Heart left ventricle (tissue), 16 donors: ENCODE results near the gene GBA3. TPM values are rescaled to one million over a fixed set of nuclear protein-coding genes. Genes with fewer than 3 reads are reported as not detected.

ENCODE experiments used
- ATAC-seq, 4 donors: fragments of 200-7000 bp; cut with Tn5 transposase; one replicate each; pipeline ENCODE4 v1.9.1; 2020 to 2022; ENCODE audit warnings: moderate library complexity in 4 of 4, mild to moderate bottlenecking in 3 of 4, moderate number of reproducible peaks in 1 of 4
- DNase-seq, 5 donors: peaks; one replicate each; pipeline ENCODE4 v3.0.0-alpha.2; 2020
- H3K27ac ChIP-seq, 12 donors: fragments of 200-600 bp; sonication (generic) in 4 of 12; one replicate each; pipeline versions ENCODE4 v1.5.0 to v1.8.0; 2016 to 2022; ENCODE audit warnings: mild to moderate bottlenecking in 2 of 12
- H3K27me3 ChIP-seq, 9 donors: fragments of 200-600 bp; sonication (generic) in 2 of 9; one replicate each; pipeline versions ENCODE4 v1.5.1 to v1.8.0; 2016 to 2022; ENCODE audit warnings: mild to moderate bottlenecking in 3 of 9
- H3K36me3 ChIP-seq, 9 donors: fragments of 200-600 bp; sonication (generic) in 2 of 9; one replicate each; pipeline versions ENCODE4 v1.5.0 to v1.8.0; 2018 to 2022; ENCODE audit warnings: mild to moderate bottlenecking in 2 of 9
- H3K4me1 ChIP-seq, 12 donors: fragments of 200-600 bp; sonication (generic) in 4 of 12; one replicate each; pipeline versions ENCODE4 v1.5.0 to v1.8.0; 2016 to 2022; ENCODE audit warnings: mild to moderate bottlenecking in 3 of 12
- H3K4me3 ChIP-seq, 12 donors: fragments of 200-600 bp; sonication (generic) in 4 of 12; one replicate each; pipeline versions ENCODE4 v1.5.0 to v1.8.0; 2017 to 2022; ENCODE audit warnings: mild to moderate bottlenecking in 9 of 12, moderate library complexity in 4 of 12
- H3K9me3 ChIP-seq, 12 donors: fragments of 200-600 bp; sonication (generic) in 4 of 12; one replicate each; pipeline versions ENCODE4 v1.5.0 to v1.8.0; 2016 to 2022; ENCODE audit warnings: mild to moderate bottlenecking in 1 of 12
- CTCF ChIP-seq, 12 donors: fragments of 200-600 bp; sonication (generic) in 4 of 12; IDR thresholded peaks; one replicate each; pipeline versions ENCODE4 v1.5.0 to v1.8.0; 2018 to 2022; ENCODE audit warnings: antibody characterized with exemption in 12 of 12, mild to moderate bottlenecking in 5 of 12
- POLR2A ChIP-seq, 2 donors: fragments of 450-650 bp; IDR thresholded peaks; one replicate each; pipeline ENCODE4 v1.6.1; 2017; ENCODE audit warnings: antibody characterized with exemption in 2 of 2, mild to moderate bottlenecking in 2 of 2, moderate library complexity in 2 of 2
- WGBS, 4 donors: extraction: QIAGEN DNeasy Blood & Tissue Kit in 2 of 4; methylation state at CpG; one replicate each; pipeline versions ENCODE4 v1.1.5 to v1.1.7; 2013 to 2018; 5-methylcytosine and 5-hydroxymethylcytosine counted together
- intact Hi-C, 10 donors: fragments of 100-400 bp; cut with DNase I; formaldehyde crosslinking; loops; one replicate each; pipeline versions ENCODE4 v1.11.1 to v1.14.2; 2022
- polyA plus RNA-seq, 2 donors: library from polyadenylated mRNA; stranded (reverse); fragments of 200-250 nt; gene quantifications; one replicate each; pipeline ENCODE4 v1.2.3, GENCODE V29; 2013
- total RNA-seq, 9 donors: library from RNA; depleted of rRNA in 2 of 9; stranded (reverse); fragments of >200 nt in 2 of 9; fragmentation: NEBNext Ultra II Directional in 3 of 9; extraction: Animal tissue kit (Norgen Biotek cat#: 25700) in 3 of 9; gene quantifications; one replicate each; pipeline versions ENCODE4 v1.1.0 to v1.2.4, GENCODE V29; 2016 to 2023
- donor health status: ischemic (EF 13 %, LVEDD 7.1; RV severe dilation, severe dysfunction).
- donor health status: healthy with polysubstance abuse.
- donor health status: DM: no; HTN: yes; CAD: no.
- donor health status: DM: no; HTN: no; CAD: no.
- donor health status: ischemic (EF 25% LVEDD 6.9; RV normal size, moderate dysfunction).
- donor health status: ischemic (EF 25% LVEDD 5.7; RV mildly dilated, moderate dysfunction).
- donor health status: healthy.
- donor health status: DM: yes; HTN: yes; CAD: no.
- donor health status: ischemic (EF 35%, LVEDD 5.7; RV mildly dilated, moderate dysfunction).
- donor health status: nonischemic (EF 11% LVEDD 7.7; RV severe dilation, severe dysfunction).
- donor health status: DM: yes; HTN: yes; CAD: no.
- donor health status: PGD.
- donor health status: ischemic (EF 29% LVEDD 5.4; RV normal size, mild dysfunction).
- donor health status: nonischemic (EF 23%, LVEDD 6.1; RV moderate dilation, normal function).

GBA3 gene
- total and polyA plus RNA-seq, 11 donors: 0.16 TPM; not detected in 10

- intact Hi-C loops: no loop called here
- Histone ChIP-seq H3K4me1 (no peaks in the 10 kb centered on the region), H3K27ac (no peak overlapping the region), H3K27me3 (peaks cover 0 to 5% (median 0%) of the 10 kb centered on the region in 9 donors), H3K4me3 (no peak overlapping the region), H3K36me3 (no peaks in the 10 kb centered on the region), H3K9me3 (no peaks in the 10 kb centered on the region)
- DNase-seq (no peak), ATAC-seq (no peak)
- WGBS, 4 donors: 38 to 55% (median 43%) methylated on average over 3 of the region's 3 CpGs
- TF ChIP-seq CTCF (IDR thresholded peaks at IDR 0.05) (no peak), POLR2A (IDR thresholded peaks at IDR 0.05) (no peak)
Observed at GRCh38 chr4:22695917-22696316, 3.2 kb downstream of the GBA3 start.

GRCh38 chr4:22703912-22704311 is 11.2 kb downstream of the GBA3 start:
- intact Hi-C loops: no loop called here
- no peak overlapping the region for H3K4me3 ChIP-seq
- TF ChIP-seq POLR2A (IDR thresholded peaks at IDR 0.05): no peak
- TF ChIP-seq CTCF (IDR thresholded peaks at IDR 0.05): no peak

GRCh38 chr4:22707390-22707789 is 14.7 kb downstream of the GBA3 start:
- DNase-seq: no peak
- no peak overlapping the region for H3K27ac ChIP-seq
- H3K4me3 ChIP-seq: no peak overlapping the region
- no peaks in the 10 kb centered on the region for H3K27me3 ChIP-seq
- H3K9me3 ChIP-seq: no peaks in the 10 kb centered on the region
- H3K36me3 ChIP-seq: no peaks in the 10 kb centered on the region
- no peaks in the 10 kb centered on the region for H3K4me1 ChIP-seq
- WGBS, 4 donors: 67 to 91% (median 86%) methylated on average over 1 of the region's 1 CpG
- intact Hi-C loops: no loop called here
- ATAC-seq: no peak
- TF ChIP-seq CTCF (IDR thresholded peaks at IDR 0.05): no peak
- TF ChIP-seq POLR2A (IDR thresholded peaks at IDR 0.05): no peak

More at GRCh38 chr4:22703912-22704311, 11.2 kb downstream of the GBA3 start:
- DNase-seq: no peak
- Histone ChIP-seq H3K36me3 (no peaks in the 10 kb centered on the region), H3K27ac (no peak overlapping the region), H3K9me3 (peaks cover 0 to 5% (median 0%) of the 10 kb centered on the region in 12 donors), H3K4me1 (no peaks in the 10 kb centered on the region), H3K27me3 (no peaks in the 10 kb centered on the region)
- 51 to 83% (median 68%) methylated on average over 6 of the region's 6 CpGs for WGBS, 4 donors
- ATAC-seq: no peak

GRCh38 chr4:22708961-22709360 is 16.2 kb downstream of the GBA3 start:
- no peaks in the 10 kb centered on the region for H3K27me3 ChIP-seq

More at GRCh38 chr4:22708961-22709360, 16.2 kb downstream of the GBA3 start:
- 77 to 87% (median 78%) methylated on average over 3 of the region's 3 CpGs for WGBS, 4 donors
- Histone ChIP-seq H3K9me3 (no peaks in the 10 kb centered on the region), H3K36me3 (no peaks in the 10 kb centered on the region), H3K4me3 (no peak overlapping the region), H3K27ac (no peak overlapping the region), H3K4me1 (no peaks in the 10 kb centered on the region)
- DNase-seq (no peak), ATAC-seq (no peak)
- intact Hi-C loops: no loop called here
- TF ChIP-seq POLR2A (IDR thresholded peaks at IDR 0.05) (no peak), CTCF (IDR thresholded peaks at IDR 0.05) (no peak)
